HG02798 (cell line): ENCODE measurements around the gene CCNDBP1.
"Not testable (repeated sequence)": the region's sequence is repeated elsewhere in the genome, so short reads cannot be mapped to it uniquely, and the experiment has no call there.

Experiments used
- ATAC-seq: cut with Tn5 transposase; IDR thresholded peaks from one replicate; pipeline ENCODE4 v1.9.1; 2021; ENCODE audit warnings: mild to moderate bottlenecking; ENCODE audit not compliant: unreplicated experiment, poor library complexity

CCNDBP1 gene

DNA sequence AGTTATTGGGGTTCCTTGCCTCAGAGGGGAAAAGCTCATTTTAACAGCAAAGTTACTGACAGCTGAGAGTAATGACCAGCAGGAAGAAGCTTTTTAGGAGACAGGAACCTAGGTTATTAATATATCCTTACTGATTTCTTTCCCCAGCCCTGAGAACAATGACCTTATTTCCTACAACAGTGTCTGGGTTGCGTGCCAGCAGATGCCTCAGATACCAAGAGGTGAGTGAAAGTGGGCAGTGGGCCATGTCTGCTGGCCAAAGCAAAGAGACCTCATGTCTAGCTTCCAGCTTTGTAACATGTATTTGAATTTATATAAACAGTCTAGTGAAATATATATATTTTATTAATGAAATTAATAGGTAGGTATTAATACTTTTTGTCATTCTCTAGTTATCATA lies 5.0 kb downstream of the CCNDBP1 start:
- ATAC-seq = no peak

DNA sequence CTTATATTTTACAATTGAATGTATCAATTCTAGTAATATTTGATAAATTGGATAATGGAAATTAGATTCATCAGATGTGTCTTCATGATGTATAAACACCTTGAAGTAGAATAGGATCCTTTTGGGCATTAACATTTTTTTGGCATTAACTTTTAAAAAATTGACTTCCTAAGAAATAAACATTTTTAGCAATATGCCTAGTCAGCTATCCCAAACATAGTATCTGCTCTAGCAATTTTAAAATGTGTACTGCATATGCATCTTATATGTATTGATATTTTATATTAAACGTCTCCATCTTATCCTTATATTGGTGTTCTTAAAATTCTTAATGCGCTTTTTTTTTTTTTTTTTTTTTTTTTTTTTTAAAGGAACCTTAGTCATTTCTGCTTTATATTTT lies 8.5 kb downstream of the CCNDBP1 start:
- no peak for ATAC-seq

DNA sequence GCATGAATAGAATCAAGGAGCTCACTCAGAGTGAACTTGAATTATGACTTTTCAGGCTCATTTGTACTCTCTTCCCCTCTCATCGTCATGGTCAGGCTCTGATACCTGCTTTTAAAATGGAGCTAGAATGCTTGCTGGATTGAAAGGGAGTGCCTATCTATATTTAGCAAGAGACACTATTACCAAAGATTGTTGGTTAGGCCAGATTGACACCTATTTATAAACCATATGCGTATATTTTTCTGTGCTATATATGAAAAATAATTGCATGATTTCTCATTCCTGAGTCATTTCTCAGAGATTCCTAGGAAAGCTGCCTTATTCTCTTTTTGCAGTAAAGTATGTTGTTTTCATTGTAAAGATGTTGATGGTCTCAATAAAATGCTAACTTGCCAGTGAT lies 9.6 kb downstream of the CCNDBP1 start:
- ATAC-seq = no peak

DNA sequence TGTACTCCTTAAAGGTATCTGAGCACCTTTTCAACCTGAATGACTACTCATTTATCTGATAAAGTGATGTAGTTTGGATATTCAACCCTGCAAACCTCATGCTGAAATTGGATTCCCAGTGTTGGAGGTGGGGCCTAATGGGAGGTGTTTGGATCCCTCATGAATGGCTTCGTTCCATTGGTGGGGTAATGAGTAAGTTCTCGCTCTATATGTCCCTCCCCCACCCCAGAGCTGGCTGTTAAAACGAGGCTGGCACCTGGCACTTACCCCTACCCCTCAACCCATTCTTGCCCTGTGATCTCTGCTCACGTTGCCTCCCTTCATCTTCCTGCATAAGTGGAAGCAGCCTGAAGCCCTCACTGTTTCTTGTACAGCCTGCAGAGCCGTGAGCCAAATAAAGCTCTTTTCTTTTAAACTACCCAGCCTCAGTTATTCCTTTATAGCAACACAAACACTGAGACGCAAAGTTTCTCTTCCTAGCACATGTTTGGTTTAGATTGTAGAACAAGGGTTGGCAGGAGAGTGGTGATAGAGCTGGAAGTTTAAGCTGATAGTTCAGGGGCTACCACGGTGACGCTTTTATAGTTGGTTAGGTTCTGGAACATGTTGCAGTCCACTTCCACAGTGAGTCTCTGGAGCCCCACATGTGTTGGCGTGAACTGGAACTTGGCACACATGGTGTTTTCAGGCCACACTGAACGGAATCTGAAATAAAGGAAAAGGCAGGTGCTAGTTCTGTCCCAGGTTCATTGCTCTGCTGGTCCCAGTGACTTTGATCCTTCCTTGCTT lies 11.8 kb downstream of the CCNDBP1 start:
- no peak for ATAC-seq

DNA sequence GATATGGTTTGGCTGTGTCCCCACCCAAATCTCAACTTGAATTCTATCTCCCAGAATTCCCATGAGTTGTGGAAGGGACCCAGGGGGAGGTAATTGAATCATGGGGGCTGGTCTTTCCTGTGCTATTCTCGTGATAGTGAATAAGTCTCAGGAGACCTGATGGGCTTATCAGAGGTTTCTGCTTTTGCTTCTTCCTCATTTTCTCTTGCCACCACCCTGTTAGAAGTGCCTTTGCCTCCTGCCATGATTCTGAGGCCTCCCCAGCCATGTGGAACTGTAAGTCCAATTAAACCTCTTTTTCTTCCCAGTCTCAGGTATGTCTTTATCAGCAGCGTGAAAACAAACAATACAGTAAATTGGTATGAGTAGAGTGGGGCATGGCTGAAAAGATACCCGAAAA lies 12.6 kb downstream of the CCNDBP1 start:
- not testable (repeated sequence) for ATAC-seq

DNA sequence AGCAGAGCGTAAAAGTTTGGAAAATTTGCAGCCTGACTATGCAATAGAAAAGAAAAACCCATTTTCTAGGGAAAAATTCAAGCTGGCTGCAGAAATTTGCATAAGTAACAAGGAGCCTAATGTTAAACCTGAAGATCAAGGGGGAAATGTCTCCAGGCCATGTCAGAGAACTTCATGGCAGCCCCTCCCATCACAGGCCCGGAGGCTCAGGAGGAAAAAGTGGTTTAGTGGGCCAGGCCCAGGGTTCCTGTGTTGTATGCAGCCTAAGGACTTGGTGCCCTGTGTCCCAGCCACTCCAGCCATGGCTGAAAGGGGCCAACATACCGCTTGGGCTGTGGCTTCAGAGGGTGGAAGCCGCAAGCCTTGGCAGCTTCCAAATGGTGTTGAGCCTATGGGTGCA lies 13.4 kb downstream of the CCNDBP1 start:
- ATAC-seq = not testable (repeated sequence)

DNA sequence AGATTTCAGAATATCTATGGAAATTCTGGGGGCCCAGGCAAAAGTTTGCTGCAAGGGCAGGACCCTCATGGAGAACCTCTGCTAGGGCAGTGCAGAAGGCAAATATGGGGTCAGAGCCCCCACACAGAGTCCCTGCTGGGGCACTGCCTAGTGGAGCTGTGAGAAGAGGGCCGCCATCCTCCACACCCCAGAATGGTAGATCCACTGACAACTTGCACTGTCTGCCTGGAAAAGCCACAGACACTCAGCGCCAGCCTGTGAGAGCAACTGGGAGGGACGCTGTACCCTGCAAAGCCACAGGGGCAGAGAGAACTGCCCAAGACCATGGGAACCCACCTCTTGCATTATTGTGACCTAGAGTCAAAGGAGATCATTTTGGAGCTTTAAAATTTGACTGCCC lies 13.8 kb downstream of the CCNDBP1 start:
- ATAC-seq = no peak

DNA sequence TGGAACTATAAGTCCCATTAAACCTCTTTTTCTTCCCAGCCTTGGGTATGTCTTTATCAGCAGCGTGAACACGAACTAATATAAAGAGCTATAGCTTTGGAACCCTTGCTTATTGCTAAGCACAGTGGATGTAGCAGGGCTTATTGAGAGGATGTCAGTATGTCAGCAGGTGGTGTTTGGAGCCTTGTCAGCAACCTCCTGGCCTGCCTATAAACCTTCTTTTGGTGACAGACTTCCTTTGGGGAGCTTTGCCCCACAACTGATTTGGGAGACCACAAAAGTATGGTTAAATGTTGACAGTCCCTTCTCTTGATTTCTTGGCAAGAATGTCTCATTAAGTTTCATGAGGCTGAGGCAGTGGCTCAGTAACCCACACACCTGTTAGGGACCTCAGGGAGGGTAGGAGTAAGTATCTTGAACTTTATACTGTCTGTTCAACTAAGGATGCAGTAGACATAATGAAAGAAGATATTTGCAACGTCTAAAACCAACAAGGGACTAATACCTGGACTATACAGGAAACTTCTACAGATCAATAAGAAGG lies 14.8 kb downstream of the CCNDBP1 start:
- ATAC-seq = no peak

DNA sequence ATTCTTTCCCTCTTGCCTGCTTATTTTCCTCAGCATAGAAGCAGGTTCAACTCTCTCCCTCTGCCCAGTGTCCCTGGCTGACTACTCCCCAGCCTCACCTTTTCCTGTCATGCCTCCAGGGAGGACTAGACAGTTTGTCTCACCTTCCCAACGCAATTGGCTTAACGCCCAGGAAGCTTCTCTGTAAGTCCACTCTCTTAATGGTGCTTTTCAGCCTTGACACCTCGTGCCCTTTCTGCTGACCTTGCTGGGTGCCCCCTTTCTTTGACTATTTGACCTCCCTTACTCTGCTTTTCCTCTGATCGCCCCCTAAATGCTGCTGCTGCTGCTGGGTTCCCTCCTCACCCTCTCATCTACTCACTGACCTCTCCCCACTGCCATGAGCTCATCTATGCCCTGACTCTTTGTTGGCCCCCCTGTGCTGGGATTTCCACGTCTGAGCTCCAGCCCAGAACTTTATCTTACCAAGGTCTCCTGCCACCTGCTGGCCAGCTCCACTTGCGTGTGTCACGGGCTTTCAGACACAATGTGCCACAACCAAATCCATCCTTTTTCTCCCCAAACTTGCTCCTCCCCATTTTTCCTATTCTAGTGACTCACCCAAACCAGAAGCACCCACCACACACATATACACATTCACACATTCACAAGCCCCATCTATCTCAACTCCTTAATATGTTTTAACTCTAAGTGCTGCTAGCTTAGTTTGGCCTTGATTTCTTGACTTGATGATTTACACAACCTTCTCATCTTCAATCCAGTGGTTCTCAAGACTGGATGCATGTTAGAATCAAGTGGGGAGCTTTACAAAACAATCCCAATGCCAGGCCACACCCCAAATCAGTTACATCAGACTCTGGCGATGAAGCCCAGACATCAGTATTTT lies 19.1 kb downstream of the CCNDBP1 start:
- no peak for ATAC-seq

DNA sequence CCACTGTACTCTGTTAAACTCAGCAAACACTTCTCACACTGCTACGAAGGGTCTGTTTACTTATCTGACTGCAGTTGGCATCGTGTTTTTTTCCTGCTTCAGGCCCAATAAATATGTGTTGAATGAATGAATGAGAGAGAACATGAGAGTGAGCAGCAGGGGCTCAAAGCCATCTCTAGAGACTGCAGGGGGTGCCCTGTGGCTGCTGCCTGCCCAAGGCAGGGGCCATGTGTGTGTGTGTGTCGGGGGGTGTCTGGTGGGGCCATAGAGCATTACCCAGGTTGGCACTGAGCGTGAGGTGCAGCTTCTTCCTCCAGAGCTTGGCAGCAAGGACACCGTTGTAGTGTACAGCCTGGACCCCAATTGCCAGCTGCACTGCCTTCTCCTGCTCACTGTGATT lies 20.9 kb downstream of the CCNDBP1 start:
- no peak for ATAC-seq

DNA sequence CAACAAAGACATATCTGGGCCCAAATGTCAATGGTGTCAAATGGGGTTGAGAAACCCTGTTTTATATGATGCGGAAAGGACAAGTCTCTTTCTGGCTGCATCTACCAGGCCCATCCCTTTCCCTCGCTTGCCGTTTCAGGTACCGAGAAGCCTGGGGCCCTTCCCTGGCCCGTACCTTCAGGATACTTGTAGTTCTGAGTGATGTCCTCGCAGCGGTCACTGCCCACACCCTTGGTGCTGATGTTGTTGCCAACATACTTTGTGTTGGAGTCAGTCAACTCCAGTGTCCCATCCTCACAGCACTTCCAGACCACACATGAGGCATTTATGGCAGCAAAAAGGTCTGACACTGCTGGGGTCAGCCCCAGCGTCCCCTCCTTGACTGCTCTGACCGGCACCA lies 21.8 kb downstream of the CCNDBP1 start:
- no peak for ATAC-seq

DNA sequence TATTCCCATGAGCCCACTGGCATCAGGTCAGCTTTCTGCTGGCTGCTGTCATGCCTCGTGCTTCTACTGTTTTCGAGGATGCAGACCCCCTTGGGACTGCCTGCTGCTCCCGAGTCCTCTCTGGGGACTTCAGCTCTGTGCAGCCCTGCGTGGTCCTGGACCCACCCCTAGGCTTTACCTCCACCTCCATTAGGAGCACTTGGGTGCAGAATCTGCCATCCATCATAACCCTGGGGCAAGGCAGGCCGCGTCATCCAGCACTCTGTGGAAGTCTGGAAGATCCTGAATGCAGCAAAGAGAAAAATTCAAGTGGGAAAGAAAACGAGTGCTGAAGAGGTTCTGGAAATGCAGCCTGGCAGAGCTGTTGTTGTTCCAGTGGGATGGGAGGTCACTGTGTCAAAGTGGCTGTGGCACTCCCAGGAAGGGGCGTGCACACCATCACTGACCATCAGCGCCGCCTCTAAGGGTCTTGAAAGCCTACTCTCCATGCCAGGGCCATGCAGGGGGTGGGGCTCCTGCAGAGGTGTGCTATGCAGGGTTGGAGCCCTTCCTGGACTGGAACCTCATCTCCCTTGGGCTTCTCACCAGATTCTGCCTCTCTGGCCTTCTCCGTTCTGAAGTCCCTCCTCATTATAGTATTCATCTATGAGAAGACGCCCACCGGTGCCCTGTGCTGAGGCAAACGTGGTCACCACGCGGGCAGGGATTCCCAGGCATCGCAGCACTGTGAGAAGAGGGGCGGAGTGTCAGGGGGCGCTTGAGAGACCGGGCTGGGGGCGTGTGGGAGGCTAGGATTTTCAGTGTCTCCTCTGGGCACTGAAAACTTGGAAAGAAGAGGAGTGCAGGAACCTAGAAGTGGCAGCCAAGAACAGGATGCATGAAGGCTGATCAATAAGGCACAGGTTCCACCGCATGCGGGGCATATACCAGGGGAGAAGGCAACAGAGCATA lies 23.1 kb downstream of the CCNDBP1 start:
- no peak for ATAC-seq

DNA sequence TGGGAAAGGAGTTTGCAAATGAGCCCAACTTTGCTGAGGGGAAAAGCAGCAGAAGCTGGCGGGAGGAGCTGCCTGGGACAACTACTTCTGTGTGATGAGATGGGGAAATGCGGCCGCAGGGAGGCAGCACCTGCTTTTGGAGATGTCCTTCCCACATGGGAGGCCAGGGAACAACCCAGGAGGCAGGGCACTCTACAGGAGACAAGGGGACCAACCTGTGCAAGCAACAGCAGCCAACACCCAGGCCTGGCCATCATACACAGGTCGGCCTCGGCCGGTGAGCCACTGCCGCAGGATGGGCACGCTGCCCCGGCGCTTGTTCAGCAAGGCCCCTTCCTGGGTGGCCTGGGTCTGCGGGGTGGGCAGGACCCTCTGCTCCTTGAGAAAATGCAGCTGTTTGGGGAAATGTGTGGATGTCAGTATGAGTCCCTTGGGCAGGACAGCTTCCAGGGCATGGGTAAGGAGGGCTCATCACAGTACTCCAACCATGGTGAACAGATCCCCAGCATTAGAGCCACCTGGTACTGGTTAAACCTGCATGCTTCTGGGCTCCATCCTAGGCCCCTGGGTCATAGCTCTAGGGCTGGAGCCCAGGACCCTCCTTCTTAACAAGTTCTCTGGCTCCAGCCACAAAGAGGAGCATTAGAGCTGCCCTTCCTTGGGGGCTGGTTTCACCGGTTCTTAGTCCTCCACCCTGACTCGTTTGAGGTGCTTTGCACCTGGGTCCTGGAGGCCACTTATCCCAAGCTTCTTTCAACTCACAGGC lies 24.0 kb downstream of the CCNDBP1 start:
- no peak for ATAC-seq

DNA sequence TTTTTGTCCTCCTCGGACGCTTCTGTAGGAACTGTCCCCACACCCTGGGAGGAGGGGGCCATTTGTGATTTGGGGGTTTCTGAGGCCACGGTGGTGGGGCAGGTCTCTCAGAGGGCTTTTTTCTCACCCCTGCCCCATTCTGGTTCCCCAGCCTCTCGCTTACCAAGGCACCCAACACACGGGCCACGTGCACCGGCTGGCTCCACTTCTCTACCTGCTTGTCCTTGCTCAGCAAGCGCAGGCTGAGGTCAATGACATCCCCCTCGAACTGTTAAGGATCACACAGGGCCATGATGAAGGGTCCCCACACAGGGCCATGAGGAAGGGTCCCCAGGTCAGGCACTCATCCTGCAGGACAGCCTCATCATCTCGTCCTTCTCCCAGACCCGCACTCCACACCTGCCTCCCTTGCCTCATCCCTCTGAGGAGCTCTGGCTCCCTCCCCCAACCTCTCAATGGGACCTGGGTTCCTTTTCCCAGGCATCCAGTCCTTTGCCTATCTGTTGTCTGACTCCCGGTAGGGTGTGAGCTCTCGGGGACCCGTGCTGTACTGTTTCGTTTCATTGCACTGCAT lies 25.1 kb downstream of the CCNDBP1 start:
- ATAC-seq = no peak

DNA sequence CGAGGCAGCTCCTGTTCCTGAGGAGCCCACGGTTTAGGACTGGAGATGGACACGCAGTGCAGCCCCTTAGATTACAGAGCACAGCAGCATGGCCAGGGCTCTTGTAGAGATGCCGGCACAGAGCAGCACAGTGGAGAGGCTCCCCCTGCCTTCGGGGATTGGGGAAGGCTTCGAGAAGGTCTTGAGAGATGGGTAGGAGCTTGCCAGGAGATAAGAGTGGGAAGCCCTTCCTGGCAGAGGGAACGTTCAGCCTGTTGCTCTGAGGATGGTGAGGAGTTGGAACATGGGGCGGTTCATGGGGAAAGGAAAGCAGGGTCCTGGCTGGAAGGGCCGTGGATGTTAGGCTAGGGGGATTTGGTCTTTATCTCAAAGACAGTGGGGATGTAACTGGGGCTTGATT lies 25.6 kb downstream of the CCNDBP1 start:
- ATAC-seq = no peak

DNA sequence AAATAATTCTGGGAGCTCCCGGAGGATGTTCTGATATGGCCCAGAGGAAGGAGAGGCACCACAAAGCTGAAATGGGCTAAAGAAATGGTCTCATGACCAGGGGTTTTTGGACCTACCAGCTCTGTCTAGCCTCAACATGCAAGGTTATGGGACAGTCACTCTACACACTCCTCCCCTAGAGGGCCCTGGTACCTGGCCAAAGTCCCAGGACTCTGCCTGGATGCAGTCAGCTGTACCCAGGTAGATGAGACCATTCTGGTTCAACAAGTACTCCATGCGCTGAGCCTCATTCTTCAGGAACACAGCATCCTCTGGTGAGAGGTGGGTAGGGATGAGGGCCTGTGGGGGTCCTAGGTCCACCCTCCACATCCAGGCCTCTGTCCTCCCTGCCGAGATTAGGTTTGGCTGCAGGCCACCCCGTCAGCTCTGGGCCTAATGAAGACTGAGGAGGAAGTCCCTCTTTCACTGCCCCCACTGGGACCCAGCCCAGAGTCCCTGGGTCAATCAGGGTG lies 26.1 kb downstream of the CCNDBP1 start:
- ATAC-seq = no peak

DNA sequence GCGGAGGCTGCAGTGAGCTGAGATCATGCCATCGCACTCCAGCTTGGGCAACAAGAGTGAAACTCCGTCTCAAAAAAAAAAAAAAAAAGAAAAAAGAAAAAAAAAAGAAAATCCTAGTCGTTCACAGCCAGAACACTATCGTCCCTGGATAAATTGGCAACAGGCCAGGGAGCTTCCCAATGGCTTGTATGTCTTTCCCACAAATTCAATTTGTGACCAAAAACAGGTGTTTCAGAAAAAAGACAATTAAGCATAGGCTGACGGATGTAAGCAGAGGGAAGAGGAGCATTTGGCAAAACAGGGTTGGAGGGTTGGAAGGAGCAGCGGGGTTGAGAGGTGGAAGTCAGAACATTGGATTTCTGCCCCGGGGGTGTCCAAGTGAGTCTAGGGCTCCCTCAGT lies 27.1 kb downstream of the CCNDBP1 start:
- no peak for ATAC-seq

DNA sequence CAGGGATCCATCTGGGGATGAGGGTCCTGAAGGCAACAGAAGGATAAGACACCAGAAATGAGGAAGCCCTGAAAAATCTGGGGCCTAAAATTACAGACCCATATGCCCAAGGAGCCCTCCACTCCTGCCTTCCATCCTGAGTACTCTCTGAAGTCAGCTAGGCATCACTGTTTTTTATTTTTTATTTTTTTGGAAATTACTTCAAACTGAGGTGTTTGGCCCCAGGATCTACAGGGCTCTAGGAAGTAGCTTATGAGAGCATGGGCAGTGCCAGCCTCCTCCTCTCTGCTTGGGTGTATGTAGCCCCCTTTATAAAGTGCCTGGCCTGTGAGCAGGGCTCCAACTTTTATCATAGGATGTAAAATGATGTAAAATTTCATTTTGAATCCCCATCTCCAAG lies 27.7 kb downstream of the CCNDBP1 start:
- ATAC-seq = no peak

DNA sequence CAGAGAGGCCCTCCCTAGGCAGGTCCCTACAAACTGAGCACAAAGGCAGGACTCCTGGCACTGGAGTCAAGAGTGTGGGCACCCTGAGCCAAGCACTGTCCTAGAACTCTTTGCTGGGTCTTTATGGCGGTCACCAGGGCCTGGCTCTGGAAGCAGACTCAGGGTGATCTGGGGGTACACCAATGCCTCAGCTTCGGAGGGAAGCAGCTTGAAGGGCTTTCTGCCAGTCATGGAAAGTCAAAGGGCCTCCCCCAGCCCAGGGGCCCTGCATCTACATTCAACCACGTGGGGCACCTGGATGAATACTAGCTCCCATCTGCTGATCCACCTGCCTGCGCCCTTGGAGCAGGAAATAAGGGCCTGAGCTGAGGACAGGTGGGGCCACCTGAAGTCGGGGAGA lies 28.3 kb downstream of the CCNDBP1 start:
- ATAC-seq = no peak
